Thyroid gland (tissue), 4 donors: ENCODE data around the gene PPP1R12A.
A peak's percentile ranks its signal among the peaks of the same experiment; 100 is the strongest.

Experiments used
- CTCF ChIP-seq, 6 experiments: fragments of 200-600 bp in 3 of 6; fragments of 450-650 bp in 3 of 6; sonication (generic) in 3 of 6; IDR thresholded peaks; one replicate each; pipeline ENCODE4 v1.5.1; 2016 to 2019; ENCODE audit warnings: antibody characterized with exemption in 6 of 6, mild to moderate bottlenecking in 2 of 6, inconsistent platforms in 1 of 6, moderate library complexity in 1 of 6
- POLR2A ChIP-seq, 2 donors: fragments of 450-650 bp; IDR thresholded peaks; one replicate each; pipeline ENCODE4 v1.6.1; 2017; ENCODE audit warnings: antibody characterized with exemption in 2 of 2, mild to moderate bottlenecking in 2 of 2, moderate library complexity in 1 of 2

DNA sequence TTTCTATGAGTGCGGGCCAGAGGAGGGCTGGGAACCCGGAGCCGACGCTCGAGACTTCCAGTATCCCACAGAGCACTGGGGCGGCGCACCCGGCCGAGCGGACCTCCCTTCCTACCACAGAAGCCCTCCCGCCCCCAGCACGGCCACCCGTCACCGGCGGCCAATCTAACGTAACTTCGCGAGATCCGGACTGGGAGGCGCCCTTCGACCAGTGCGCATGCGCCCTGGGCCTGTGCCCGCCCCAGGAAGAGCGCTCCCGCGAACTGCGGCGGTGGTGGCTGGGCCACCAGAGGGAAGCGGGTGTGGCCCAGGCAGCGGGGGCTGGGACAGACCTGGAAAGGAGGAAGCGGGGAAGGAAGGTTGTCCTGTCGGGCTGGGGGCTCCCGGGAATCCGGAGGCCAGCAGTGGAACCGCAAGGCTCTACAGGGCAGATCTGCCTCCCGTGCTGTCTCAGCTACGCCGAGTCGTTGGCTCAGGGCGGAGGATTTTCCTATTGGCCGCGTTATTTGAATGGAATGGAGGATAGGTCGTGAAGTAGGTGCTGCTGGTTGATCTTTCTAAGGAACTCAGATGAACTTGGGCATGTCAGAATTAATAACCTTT, at the start of gene PPP1R12A:
- TF ChIP-seq CTCF (IDR thresholded peaks at IDR 0.05) (peak in 3 of 6 experiments; percentile 18 to 31 (median 25)), POLR2A (IDR thresholded peaks at IDR 0.05) (peak; percentile 67 to 99)
